ENCODE results near the gene ADGRL3.

- TF ChIP-seq, protein P1, sequence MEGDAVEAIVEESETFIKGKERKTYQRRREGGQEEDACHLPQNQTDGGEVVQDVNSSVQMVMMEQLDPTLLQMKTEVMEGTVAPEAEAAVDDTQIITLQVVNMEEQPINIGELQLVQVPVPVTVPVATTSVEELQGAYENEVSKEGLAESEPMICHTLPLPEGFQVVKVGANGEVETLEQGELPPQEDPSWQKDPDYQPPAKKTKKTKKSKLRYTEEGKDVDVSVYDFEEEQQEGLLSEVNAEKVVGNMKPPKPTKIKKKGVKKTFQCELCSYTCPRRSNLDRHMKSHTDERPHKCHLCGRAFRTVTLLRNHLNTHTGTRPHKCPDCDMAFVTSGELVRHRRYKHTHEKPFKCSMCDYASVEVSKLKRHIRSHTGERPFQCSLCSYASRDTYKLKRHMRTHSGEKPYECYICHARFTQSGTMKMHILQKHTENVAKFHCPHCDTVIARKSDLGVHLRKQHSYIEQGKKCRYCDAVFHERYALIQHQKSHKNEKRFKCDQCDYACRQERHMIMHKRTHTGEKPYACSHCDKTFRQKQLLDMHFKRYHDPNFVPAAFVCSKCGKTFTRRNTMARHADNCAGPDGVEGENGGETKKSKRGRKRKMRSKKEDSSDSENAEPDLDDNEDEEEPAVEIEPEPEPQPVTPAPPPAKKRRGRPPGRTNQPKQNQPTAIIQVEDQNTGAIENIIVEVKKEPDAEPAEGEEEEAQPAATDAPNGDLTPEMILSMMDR (IDR thresholded peaks at IDR 0.05) = no peak
- TF ChIP-seq POLR2A (IDR thresholded peaks at IDR 0.05) = no peak
Measured at GRCh38 chr4:61662362-61662761, 462.2 kb downstream of the ADGRL3 start.

Data from adrenal gland (tissue), 5 donors.